Measurements from ENCODE around the gene CCDC3.

Gene CCDC3

DNA sequence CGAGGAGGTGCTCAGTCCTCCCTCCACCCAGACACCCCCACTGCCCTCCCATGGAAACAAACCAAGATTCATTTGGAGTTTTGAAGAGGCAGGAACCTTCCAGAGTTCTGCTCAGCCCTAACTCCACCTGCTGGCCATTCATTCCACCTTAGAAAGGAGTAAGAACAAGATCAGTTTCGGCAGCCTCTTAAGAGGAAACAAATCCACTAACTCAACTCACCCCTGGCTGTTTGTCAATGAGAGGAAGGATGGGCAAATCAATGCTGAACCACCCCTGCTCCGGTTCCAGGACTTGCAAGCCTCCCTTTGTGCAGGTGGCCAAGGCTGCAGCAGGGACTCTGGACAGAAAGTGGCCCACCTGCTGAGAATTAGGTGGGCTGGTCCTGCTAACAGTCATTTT, 26.2 kb downstream of the CCDC3 start:
- Histone ChIP-seq H3K9me3 (no peaks in the 10 kb centered on the region), H3K4me3 (no peak overlapping the region), H3K36me3 (no peaks in the 10 kb centered on the region), H3K27ac (peak overlapping the region; percentile 5 to 77), H3K4me1 (peaks cover 0 to 85% (median 36%) of the 10 kb centered on the region in 4 donors), H3K27me3 (no peaks in the 10 kb centered on the region)
- TF ChIP-seq, protein P1, sequence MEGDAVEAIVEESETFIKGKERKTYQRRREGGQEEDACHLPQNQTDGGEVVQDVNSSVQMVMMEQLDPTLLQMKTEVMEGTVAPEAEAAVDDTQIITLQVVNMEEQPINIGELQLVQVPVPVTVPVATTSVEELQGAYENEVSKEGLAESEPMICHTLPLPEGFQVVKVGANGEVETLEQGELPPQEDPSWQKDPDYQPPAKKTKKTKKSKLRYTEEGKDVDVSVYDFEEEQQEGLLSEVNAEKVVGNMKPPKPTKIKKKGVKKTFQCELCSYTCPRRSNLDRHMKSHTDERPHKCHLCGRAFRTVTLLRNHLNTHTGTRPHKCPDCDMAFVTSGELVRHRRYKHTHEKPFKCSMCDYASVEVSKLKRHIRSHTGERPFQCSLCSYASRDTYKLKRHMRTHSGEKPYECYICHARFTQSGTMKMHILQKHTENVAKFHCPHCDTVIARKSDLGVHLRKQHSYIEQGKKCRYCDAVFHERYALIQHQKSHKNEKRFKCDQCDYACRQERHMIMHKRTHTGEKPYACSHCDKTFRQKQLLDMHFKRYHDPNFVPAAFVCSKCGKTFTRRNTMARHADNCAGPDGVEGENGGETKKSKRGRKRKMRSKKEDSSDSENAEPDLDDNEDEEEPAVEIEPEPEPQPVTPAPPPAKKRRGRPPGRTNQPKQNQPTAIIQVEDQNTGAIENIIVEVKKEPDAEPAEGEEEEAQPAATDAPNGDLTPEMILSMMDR (IDR thresholded peaks at IDR 0.05) = peak; percentile 15 to 21
- intact Hi-C loops (cut with DNase I; ENCODE audit: low total_unique reads) = no loop called here
- DNase-seq = no peak

DNA sequence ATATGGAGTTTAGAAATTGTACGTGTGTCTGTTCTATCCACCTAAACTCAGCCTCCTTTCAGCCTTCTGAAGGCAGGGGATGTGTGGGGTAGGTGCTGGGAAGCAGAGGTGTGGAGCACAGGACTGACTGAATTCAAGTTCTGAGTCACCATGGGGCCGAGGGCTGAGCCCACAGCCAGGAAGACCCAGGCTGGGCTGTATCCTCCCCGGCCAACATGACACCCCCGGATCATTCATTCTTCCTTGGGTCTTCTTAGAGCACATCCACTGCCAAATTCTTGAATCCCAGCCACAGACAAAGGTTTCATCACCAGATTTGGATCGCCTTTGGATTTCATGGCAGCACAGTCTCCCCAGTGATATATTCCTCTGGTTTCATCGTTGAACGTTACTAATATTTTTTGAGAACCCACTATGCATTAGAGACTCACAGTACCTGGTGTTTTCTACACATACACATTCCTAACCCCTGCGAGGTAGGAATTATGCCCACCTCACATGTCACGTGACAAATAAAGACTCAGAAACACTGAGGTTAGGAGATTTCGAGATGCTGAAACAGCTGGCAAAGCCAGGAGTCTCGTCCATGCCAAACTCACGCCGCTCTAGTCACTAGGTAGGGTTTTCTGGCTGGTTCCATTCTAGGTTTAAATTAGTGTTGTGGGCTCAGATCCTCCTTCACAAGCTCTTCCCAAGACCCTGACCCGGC, 26.9 kb downstream of the CCDC3 start:
- TF ChIP-seq, protein P1 (IDR thresholded peaks at IDR 0.05) = no peak

DNA sequence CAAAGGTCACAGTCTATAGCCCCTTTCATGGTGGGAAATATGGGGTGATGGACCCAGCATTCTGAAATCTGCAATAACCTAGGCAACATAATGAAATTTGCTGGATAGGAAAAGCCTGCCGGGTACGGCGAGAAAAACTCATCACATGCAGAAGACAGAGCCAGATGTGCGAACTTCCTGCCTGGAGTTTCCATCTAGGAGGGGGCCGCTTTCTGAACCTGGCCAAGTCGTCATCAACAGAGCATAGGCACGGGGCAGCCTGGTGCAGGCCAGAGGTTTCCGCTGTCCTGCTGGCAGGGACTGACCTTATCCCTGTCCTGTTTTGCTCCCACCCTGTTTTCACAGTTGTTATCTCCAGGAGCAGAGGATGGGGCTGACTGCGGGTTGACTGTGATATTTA, 27.4 kb downstream of the CCDC3 start:
- Histone ChIP-seq H3K4me3 (no peak overlapping the region), H3K27ac (peak overlapping the region in 1 of 2 donors; percentile 77), H3K36me3 (no peaks in the 10 kb centered on the region), H3K4me1 (peaks cover 0 to 83% (median 35%) of the 10 kb centered on the region in 4 donors), H3K27me3 (no peaks in the 10 kb centered on the region), H3K9me3 (no peaks in the 10 kb centered on the region)
- intact Hi-C loops (cut with DNase I; ENCODE audit: low total_unique reads) = no loop called here
- DNase-seq = no peak
- TF ChIP-seq, protein P1 (IDR thresholded peaks at IDR 0.05) = no peak

More for the DNA sequence above, 26.9 kb downstream of the CCDC3 start:
- Histone ChIP-seq H3K4me1 (peaks cover 0 to 85% (median 37%) of the 10 kb centered on the region in 4 donors), H3K4me3 (no peak overlapping the region), H3K9me3 (no peaks in the 10 kb centered on the region), H3K27ac (peak overlapping the region in 1 of 2 donors; percentile 77), H3K36me3 (no peaks in the 10 kb centered on the region), H3K27me3 (no peaks in the 10 kb centered on the region)
- no peak for DNase-seq
- intact Hi-C loops (cut with DNase I; ENCODE audit: low total_unique reads) = no loop called here

DNA sequence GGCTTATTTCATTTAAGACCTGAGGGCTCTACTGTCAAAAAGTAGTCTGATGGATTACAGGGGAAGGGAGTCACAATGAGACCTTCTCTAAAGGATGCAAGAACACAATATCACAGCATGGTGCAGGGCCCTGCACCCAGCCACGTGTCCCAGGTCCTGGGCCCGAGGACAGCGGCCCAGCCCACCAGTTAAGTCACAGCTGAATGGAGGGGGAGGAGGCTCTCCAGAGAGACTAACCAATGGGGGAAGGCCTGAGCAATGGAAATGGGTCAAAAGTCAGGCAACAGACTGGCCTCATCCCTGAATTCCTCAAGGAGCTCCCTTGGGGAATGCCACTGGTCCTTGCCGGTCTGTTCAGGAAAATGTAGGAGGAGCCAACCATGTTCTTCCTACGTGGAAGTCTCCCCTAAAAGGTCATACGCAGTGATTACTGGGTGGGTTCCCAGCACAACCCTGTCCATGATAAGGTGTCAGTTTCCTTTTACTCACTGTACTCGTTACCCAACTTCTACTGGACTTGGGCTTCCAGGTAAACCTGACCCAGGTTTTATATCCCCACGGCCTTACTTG, 28.3 kb downstream of the CCDC3 start:
- H3K9me3 ChIP-seq = no peaks in the 10 kb centered on the region
- H3K36me3 ChIP-seq = no peaks in the 10 kb centered on the region
- intact Hi-C loops (cut with DNase I; ENCODE audit: low total_unique reads) = no loop called here
- H3K4me1 ChIP-seq = peaks cover 0 to 81% (median 34%) of the 10 kb centered on the region in 4 donors
- no peak for DNase-seq
- no peaks in the 10 kb centered on the region for H3K27me3 ChIP-seq
- no peak overlapping the region for H3K4me3 ChIP-seq
- peak overlapping the region; percentile 75 to 77 for H3K27ac ChIP-seq
- TF ChIP-seq, protein P1 (IDR thresholded peaks at IDR 0.05) = no peak

DNA sequence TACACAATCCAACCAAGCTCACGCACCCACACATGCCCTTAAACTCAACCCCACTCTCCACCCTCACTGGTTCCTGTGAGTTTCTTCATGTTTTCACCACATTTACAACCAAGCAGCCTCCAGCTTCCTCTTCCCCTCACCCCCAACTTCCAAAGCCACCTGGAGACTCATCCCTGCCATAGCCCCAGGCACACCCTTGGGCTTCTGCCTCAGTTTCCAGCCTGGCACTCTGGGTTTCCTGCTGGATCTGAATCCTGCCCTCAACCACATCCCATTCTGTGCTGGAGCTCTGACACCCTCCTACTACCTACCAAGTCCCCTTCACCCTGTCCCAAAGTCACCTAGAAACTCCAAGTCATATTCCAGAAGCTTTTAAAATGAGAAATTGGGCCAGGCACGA, 29.4 kb downstream of the CCDC3 start:
- peaks cover 0 to 70% (median 34%) of the 10 kb centered on the region in 4 donors for H3K4me1 ChIP-seq
- H3K36me3 ChIP-seq = no peaks in the 10 kb centered on the region
- peaks cover 0 to 6% (median 0%) of the 10 kb centered on the region in 3 donors for H3K9me3 ChIP-seq
- no peak overlapping the region for H3K4me3 ChIP-seq
- H3K27ac ChIP-seq = peak overlapping the region; percentile 75 to 77
- H3K27me3 ChIP-seq = no peaks in the 10 kb centered on the region
- no peak for DNase-seq
- TF ChIP-seq, protein P1 (IDR thresholded peaks at IDR 0.05) = no peak
- intact Hi-C loops (cut with DNase I; ENCODE audit: low total_unique reads) = no loop called here
